ENCODE results near the gene LAMC3.
"Not testable (repeated sequence)": the region's sequence is repeated elsewhere in the genome, so short reads cannot be mapped to it uniquely, and the experiment has no call there.

LAMC3 gene

GRCh38 chr9:131032384-131032783, 23.4 kb downstream of the LAMC3 start:
- no peak for TF ChIP-seq CTCF (IDR thresholded peaks at IDR 0.05; ENCODE audit: insufficient read depth, low read depth, low read length, missing control alignments)
- no peak overlapping the region for H3K4me3 ChIP-seq (ENCODE audit: low read length)
- no peak for DNase-seq (ENCODE audit: low read depth)

GRCh38 chr9:131033269-131034224, 24.6 kb downstream of the LAMC3 start:
- no peak for DNase-seq (ENCODE audit: low read depth)
- TF ChIP-seq CTCF (IDR thresholded peaks at IDR 0.05; ENCODE audit: insufficient read depth, low read depth, low read length, missing control alignments) = no peak
- no peak overlapping the region for H3K4me3 ChIP-seq (ENCODE audit: low read length)

- no peak for DNase-seq (ENCODE audit: low read depth)
- H3K4me3 ChIP-seq (ENCODE audit: low read length) = no peak overlapping the region
- TF ChIP-seq CTCF (IDR thresholded peaks at IDR 0.05; ENCODE audit: insufficient read depth, low read depth, low read length, missing control alignments) = no peak
Observed at GRCh38 chr9:131034268-131034667, 25.3 kb downstream of the LAMC3 start.

- not testable (repeated sequence) for DNase-seq (ENCODE audit: low read depth); H3K4me3 ChIP-seq (ENCODE audit: low read length)
Observed at GRCh38 chr9:131034749-131035148, 25.8 kb downstream of the LAMC3 start.

GRCh38 chr9:131035548-131035947, 26.6 kb downstream of the LAMC3 start:
- no peak for TF ChIP-seq CTCF (IDR thresholded peaks at IDR 0.05; ENCODE audit: insufficient read depth, low read depth, low read length, missing control alignments)
- DNase-seq (ENCODE audit: low read depth) = no peak
- H3K4me3 ChIP-seq (ENCODE audit: low read length) = no peak overlapping the region

- TF ChIP-seq CTCF (IDR thresholded peaks at IDR 0.05; ENCODE audit: insufficient read depth, low read depth, low read length, missing control alignments) = no peak
- no peak for DNase-seq (ENCODE audit: low read depth)
- no peak overlapping the region for H3K4me3 ChIP-seq (ENCODE audit: low read length)
Observed at GRCh38 chr9:131036071-131036470, 27.1 kb downstream of the LAMC3 start.

- no peak overlapping the region for H3K4me3 ChIP-seq (ENCODE audit: low read length)
- DNase-seq (ENCODE audit: low read depth) = no peak
- TF ChIP-seq CTCF (IDR thresholded peaks at IDR 0.05; ENCODE audit: insufficient read depth, low read depth, low read length, missing control alignments) = no peak
Observed at GRCh38 chr9:131036529-131037334, 27.8 kb downstream of the LAMC3 start.

All from epithelial cell of esophagus (primary cell).